ENCODE data around the gene MOB3A.

Gene MOB3A

DNA sequence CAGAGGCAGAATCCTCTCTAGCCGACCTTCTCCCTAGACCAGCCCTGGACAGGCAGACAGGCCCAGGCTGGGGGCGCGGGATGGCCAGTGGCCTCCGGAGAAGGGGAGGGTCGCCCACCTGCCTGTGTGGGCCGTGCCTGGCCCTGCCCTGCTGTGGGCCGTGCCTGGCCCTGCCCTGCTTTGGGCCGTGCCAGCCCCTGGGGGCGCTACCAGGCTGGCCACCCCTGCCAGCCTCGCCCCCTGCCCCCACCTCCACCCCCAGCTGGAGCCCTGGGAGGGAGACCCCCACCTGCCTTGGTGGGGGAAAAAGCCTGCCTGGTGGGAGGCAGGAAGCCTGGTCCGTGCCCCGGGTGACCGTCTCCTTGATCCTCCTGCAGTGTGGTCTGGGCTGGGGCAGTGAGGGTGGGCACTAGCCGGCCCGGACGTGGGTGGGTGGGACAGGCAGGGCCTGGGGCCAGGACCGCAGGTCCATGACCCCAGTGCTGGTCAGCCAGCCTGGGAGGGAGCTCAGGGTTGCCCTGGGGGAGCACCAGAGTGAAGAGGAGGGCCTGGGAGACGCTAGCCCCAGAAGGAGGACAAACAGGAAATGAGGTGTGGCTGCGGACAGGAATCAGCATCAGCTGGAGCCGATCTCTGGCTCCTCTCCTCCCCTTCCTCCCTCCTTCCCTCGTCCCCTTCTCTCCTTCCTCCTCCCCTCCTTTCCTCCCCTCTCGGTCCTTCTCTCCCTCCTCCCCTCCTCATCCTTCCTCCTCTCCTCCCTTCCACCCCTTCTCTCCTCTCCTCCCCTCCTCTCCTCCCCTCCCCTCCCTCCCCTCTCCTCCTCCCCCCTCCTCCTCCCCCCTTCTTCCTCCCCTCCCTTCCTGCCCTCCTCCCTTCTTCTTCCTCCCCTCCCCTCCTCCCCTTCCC, 39.9 kb downstream of the MOB3A start:
- peak; percentile 44 for DNase-seq

DNA sequence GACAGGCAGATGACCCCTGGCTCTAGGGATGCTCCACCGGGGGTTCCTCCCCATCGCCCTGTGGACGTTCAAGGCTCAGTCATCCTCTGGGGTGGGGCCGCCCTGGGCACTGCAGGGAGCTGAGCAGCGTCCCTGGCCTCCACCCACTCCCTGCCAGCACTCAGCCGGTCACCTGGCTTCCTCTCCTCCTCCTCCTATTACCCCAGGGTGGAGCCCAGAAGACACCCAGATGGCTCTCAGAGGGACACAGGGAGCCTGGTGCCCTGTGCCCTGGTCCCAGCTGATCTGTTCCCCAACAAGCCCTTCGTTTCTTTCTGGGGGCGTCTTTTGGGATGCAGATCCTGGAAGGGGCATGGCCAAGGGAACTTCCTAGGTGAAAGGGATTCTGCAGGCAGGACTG, 41.4 kb downstream of the MOB3A start:
- peak; percentile 44 for DNase-seq

DNA sequence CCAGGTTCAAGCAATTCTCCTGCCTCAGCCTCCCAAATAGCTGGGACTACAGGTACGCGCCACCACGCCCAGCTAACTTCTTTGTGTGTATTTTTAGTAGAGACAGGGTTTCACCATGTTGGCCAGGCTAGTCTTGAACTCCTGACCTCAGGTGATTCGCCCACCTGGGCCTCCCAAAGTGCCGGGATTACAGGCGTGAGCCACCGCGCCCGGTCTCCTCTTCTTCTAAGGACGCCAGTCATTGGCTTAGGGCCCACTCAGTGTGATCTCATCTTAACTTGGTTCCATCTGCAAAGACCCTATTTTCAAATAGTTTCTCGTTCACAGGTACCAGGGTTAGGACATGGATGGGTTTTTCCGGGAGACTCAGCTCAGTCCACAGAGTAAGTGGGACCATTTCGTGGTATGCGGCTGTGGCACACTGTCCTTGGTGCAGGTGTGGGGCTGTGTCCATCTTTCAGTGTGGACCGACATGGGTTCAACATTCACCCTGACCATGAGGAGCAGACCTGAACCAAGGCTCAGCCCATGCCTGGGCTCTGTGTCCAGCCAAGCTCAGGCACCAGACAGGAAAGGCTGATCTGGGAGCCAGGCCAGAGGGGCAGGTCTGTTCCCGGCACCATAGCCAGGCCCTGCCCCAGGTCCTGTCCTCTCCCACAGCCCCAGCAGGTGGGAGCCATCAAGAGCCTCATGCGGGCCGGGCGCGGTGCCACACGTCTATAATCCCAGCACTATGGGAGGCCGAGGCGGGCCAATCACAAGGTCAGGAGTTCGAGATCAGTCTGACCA, 42.3 kb downstream of the MOB3A start:
- DNase-seq, result no peak

DNA sequence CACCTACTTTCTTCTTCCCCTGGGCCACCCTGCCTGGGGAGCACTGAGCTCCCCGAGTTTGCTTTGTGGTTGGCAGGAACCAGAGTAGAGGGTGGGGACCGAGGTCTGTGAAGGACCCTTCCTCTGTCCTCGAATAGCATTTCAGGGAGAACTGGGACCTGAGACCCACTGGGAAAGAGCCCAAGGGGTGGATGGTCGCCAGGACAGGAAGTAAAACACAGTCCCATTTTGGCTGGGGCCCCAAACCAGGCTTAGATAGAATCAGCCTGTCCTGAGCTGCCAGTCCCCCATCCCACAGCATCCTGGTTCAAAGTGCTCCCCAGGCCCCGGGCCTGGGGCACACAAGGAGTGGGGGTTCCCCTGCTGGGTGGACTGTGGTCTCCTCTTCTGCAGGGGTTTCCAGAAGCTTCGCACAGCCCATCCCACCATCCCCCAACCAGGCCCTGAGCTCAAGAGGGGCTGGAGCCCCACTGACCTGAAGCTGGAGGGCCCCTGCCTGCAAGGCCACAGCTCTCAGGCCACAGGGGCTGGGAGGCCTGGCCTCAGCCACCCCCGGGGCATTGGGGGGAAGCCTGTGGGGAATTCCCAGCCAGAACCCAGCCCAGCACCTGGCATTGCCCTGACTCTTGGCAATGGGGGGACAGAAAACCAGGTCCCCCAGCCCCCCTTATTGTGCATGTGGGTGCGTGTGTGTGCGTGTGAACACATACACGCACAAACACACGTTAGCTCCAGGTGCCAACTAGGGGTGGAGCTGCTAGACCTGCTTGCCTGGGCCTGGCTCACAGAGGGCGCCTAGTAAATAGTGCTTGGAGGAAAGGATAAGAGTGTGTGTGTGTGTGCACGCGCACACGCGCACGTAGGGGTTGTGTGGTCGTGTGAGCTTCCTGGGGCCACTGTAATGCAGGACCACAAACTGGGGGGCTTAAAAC, 44.1 kb downstream of the MOB3A start:
- peak; percentile 29 for DNase-seq

- DNase-seq, result no peak
These were observed 44.9 kb downstream of the MOB3A start, which contains the start of gene MKNK2 for GRCh38 chr19:2050991-2051772. TSS of gene MKNK2 (minus strand) at chr19:2051244. CDS start at chr19:2050851, 393 bp downstream.

DNA sequence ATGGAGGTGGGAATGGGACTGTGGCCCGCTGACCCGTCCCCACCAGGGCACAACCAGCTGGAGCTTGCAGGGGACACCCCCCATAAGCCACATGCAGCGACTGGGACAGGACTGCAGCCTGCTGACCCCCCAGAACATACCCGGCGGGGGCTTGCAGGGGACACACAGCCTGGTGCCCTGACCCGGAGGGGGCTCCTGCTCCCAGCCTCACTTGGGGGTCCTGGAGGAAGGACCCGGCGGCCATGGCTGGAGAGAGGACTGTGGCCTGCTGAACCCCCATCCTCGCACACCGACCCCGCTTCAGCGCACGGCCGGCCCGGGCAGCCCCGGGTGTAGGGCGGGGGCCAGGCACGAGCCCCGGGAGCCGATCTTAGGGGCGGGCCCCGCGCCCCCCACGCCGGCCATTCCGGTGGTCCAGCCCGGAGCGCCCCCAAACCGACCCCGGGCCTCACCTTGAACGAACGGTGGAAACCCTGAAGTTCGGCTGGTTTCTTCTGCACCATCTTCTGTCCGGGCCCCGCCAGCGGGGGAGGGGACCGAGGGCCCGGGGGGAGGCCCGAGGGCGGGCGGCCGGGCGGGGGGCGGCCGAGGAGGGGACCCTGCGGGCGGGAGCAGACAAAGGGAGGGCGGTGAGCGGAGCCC, 45.7 kb downstream of the MOB3A start:
- DNase-seq, result no peak

GRCh38 chr19:2049741-2050348, 46.3 kb downstream of the MOB3A start:
- DNase-seq, result peak; percentile 43

DNA sequence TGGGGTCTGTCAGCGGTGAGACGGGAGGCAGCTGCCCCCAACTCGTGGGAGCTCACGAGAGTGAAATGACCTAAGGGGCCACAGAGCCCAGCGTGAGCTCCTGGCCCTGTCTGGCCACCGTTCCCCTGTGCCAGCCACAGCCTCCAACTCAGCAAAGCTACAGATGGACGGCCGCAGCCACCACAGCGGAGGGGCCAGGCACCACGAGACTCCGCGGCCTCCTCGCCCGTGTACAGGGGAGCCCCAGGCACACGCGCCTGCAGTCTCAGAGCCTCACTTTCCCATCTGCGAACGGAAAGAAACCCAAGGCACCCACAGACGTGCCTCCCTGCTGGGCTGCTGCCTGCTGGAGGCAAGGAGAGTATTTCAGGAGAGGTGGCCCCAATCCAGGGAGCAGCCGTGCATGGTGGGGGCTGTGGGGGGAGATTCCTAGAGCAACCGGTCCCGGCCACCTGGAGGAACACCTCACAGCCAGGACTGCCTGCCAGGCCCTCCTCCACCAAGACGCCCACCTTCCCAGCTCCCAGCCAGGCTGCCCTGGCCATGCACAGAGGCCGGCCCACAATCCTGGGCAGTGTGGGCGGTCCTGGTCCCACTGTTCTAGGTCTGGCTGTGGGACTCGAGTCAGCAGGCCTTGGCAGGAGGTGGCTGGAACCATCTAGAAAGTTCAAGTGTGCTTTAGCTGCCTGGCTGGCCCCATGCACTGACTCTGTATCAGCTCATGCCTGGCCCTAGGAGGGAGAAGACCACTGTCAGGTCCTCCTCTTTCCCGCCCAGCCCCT, 47.0 kb downstream of the MOB3A start:
- DNase-seq, result no peak

GRCh38 chr19:2048104-2048958, 47.8 kb downstream of the MOB3A start:
- DNase-seq, result no peak

GRCh38 chr19:2047449-2048103, 48.5 kb downstream of the MOB3A start:
- no peak for DNase-seq

- DNase-seq, result no peak
These were observed 49.1 kb downstream of the MOB3A start for GRCh38 chr19:2047076-2047448.

GRCh38 chr19:2046046-2046907, 49.8 kb downstream of the MOB3A start:
- DNase-seq, result no peak

GRCh38 chr19:2045501-2046045, 50.6 kb downstream of the MOB3A start:
- DNase-seq, result no peak

- no peak for DNase-seq
These were observed 51.2 kb downstream of the MOB3A start for GRCh38 chr19:2044709-2045500.

GRCh38 chr19:2043961-2044708, 52.0 kb downstream of the MOB3A start:
- no peak for DNase-seq

GRCh38 chr19:2043251-2043641, 52.9 kb downstream of the MOB3A start:
- no peak for DNase-seq
